Measurements from ENCODE around the gene HDAC4. TPM values are rescaled to one million over a fixed set of nuclear protein-coding genes. Genes with fewer than 3 reads are reported as not detected.

HDAC4 gene
- total RNA-seq, 1 experiment from 2014 or later = 47.6 TPM

DNA sequence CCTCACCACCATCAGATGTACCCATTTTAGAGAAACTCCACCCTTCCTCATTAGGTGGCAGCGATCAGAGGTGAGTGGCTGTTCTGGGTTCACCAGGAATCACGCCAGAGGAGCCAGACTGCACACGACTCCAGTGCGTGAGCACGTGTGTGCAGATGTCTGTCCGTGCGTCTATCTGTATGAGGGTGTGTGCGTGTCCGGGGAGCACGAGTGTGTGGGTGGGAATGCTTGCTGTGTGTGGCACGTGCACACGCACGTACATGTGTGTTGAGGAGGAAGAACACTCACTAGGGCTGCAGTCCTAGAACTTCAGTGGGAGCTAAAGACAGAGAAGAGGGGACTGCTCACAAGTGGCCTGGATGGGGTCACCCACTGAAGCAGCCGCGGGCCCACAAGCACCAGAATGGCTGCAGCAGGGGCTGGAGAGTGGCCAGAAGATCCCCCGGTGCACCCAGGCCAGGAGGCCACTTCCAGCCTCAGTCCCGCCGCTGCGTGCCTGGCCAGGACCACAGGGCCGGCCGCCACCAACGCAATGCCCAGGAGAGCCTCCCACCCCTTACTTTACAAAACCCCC, 13.9 kb downstream of the HDAC4 start:
- no peak overlapping the region for H3K27ac ChIP-seq (ENCODE audit: low read depth, low read length)
- TF ChIP-seq FOSL1 (IDR thresholded peaks at IDR 0.05; ENCODE audit: low read depth) (no peak), CEBPB (IDR thresholded peaks at IDR 0.05; ENCODE audit: low read depth) (no peak), SRF (IDR thresholded peaks at IDR 0.05; ENCODE audit: low read depth) (no peak), YY1 (IDR thresholded peaks at IDR 0.05; ENCODE audit: extremely low read depth, insufficient replicate concordance, low read depth, low read length) (no peak), SP1 (IDR thresholded peaks at IDR 0.05; ENCODE audit: low read depth) (no peak), TCF7L2 (IDR thresholded peaks at IDR 0.05; ENCODE audit: borderline replicate concordance, extremely low read depth, insufficient read depth, insufficient read length) (no peak), POLR2AphosphoS5 (IDR thresholded peaks at IDR 0.05; ENCODE audit: low read depth, low read length) (no peak), ZNF274 (IDR thresholded peaks at IDR 0.05; ENCODE audit: low read depth, low read length) (no peak), SIN3A (IDR thresholded peaks at IDR 0.05; ENCODE audit: low read depth) (no peak), ELF1 (IDR thresholded peaks at IDR 0.05; ENCODE audit: borderline replicate concordance, low read depth) (no peak), EZH2phosphoT487 (IDR thresholded peaks at IDR 0.05; ENCODE audit: borderline replicate concordance) (no peak), EGR1 (IDR thresholded peaks at IDR 0.05; ENCODE audit: low read depth) (no peak)
- TF ChIP-seq, protein P1, sequence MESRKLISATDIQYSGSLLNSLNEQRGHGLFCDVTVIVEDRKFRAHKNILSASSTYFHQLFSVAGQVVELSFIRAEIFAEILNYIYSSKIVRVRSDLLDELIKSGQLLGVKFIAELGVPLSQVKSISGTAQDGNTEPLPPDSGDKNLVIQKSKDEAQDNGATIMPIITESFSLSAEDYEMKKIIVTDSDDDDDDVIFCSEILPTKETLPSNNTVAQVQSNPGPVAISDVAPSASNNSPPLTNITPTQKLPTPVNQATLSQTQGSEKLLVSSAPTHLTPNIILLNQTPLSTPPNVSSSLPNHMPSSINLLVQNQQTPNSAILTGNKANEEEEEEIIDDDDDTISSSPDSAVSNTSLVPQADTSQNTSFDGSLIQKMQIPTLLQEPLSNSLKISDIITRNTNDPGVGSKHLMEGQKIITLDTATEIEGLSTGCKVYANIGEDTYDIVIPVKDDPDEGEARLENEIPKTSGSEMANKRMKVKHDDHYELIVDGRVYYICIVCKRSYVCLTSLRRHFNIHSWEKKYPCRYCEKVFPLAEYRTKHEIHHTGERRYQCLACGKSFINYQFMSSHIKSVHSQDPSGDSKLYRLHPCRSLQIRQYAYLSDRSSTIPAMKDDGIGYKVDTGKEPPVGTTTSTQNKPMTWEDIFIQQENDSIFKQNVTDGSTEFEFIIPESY (IDR thresholded peaks at IDR 0.05; ENCODE audit: extremely low read depth, insufficient replicate concordance, low read length) = no peak
- TF ChIP-seq, protein P2, sequence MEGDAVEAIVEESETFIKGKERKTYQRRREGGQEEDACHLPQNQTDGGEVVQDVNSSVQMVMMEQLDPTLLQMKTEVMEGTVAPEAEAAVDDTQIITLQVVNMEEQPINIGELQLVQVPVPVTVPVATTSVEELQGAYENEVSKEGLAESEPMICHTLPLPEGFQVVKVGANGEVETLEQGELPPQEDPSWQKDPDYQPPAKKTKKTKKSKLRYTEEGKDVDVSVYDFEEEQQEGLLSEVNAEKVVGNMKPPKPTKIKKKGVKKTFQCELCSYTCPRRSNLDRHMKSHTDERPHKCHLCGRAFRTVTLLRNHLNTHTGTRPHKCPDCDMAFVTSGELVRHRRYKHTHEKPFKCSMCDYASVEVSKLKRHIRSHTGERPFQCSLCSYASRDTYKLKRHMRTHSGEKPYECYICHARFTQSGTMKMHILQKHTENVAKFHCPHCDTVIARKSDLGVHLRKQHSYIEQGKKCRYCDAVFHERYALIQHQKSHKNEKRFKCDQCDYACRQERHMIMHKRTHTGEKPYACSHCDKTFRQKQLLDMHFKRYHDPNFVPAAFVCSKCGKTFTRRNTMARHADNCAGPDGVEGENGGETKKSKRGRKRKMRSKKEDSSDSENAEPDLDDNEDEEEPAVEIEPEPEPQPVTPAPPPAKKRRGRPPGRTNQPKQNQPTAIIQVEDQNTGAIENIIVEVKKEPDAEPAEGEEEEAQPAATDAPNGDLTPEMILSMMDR (IDR thresholded peaks at IDR 0.05 in 2 of 3, conservative IDR thresholded peaks at IDR 0.05 in 1 of 3; ENCODE audit: borderline replicate concordance in 1 of 3, insufficient read depth in 1 of 3, low read depth in 2 of 3, low read length in 2 of 3) = no peak
- TF ChIP-seq, protein P3, sequence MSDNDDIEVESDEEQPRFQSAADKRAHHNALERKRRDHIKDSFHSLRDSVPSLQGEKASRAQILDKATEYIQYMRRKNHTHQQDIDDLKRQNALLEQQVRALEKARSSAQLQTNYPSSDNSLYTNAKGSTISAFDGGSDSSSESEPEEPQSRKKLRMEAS (IDR thresholded peaks at IDR 0.05) = no peak
- TF ChIP-seq, protein P4, sequence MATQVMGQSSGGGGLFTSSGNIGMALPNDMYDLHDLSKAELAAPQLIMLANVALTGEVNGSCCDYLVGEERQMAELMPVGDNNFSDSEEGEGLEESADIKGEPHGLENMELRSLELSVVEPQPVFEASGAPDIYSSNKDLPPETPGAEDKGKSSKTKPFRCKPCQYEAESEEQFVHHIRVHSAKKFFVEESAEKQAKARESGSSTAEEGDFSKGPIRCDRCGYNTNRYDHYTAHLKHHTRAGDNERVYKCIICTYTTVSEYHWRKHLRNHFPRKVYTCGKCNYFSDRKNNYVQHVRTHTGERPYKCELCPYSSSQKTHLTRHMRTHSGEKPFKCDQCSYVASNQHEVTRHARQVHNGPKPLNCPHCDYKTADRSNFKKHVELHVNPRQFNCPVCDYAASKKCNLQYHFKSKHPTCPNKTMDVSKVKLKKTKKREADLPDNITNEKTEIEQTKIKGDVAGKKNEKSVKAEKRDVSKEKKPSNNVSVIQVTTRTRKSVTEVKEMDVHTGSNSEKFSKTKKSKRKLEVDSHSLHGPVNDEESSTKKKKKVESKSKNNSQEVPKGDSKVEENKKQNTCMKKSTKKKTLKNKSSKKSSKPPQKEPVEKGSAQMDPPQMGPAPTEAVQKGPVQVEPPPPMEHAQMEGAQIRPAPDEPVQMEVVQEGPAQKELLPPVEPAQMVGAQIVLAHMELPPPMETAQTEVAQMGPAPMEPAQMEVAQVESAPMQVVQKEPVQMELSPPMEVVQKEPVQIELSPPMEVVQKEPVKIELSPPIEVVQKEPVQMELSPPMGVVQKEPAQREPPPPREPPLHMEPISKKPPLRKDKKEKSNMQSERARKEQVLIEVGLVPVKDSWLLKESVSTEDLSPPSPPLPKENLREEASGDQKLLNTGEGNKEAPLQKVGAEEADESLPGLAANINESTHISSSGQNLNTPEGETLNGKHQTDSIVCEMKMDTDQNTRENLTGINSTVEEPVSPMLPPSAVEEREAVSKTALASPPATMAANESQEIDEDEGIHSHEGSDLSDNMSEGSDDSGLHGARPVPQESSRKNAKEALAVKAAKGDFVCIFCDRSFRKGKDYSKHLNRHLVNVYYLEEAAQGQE (IDR thresholded peaks at IDR 0.05; ENCODE audit: low read depth) = no peak
- no peak for ATAC-seq
- DNase-seq (ENCODE audit: low read depth, low spot score) = no peak
- no peaks in the 10 kb centered on the region for H3K4me1 ChIP-seq (ENCODE audit: control insufficient read depth in 1 of 2, insufficient read depth in 2 of 2, low read length in 2 of 2)
- CTCF ChIA-PET = no interaction called here
- no peak overlapping the region for H3K9ac ChIP-seq (ENCODE audit: low read length)
- H3K79me2 ChIP-seq (ENCODE audit: insufficient read depth, low read length) = peaks cover 47% of the 10 kb centered on the region
- H2AFZ ChIP-seq (ENCODE audit: low read depth, low read length, poor library complexity, severe bottlenecking) = no peak overlapping the region
- H3K4me3 ChIP-seq (replicated peaks in 1 of 2; ENCODE audit: low read depth in 1 of 2, low read length in 2 of 2) = no peak overlapping the region
- H4K20me1 ChIP-seq (ENCODE audit: insufficient read depth) = no peaks in the 10 kb centered on the region
- H3K9me3 ChIP-seq (ENCODE audit: control insufficient read depth in 1 of 2, insufficient read depth in 1 of 2, low read depth in 1 of 2, low read length in 2 of 2) = no peaks in the 10 kb centered on the region
- no peak overlapping the region for H3K4me2 ChIP-seq (ENCODE audit: low read length)
- H3K27me3 ChIP-seq (ENCODE audit: insufficient read depth, low read length) = no peaks in the 10 kb centered on the region
- POLR2A ChIA-PET = no interaction called here
- H3K9me2 ChIP-seq (ENCODE audit: insufficient read depth) = no peaks in the 10 kb centered on the region
- intact Hi-C loops (cut with micrococcal nuclease) = no loop called here
- RAD21 ChIA-PET (ENCODE audit: low non-redundant PET in 1 of 2, low total read pairs in 2 of 2, uncharacterized antibody in 2 of 2, unreplicated experiment in 2 of 2) = no interaction called here
- BruUV-seq (replicated peaks) = no TSS peak
- H3K36me3 ChIP-seq (ENCODE audit: control insufficient read depth in 1 of 2, insufficient read depth in 2 of 2, low read length in 2 of 2) = no peaks in the 10 kb centered on the region
